Activated CD8-positive, alpha-beta memory T cell treated with anti-CD3 and anti-CD28 coated beads, Interleukin-2, amount 50 U/mL, for 4 hours (primary cell): Measurements from ENCODE around the gene DUSP7.

Experiments
- DNase-seq: peaks from one replicate; pipeline ENCODE4 v3.0.0-alpha.2; 2020

The DUSP7 gene

DNA sequence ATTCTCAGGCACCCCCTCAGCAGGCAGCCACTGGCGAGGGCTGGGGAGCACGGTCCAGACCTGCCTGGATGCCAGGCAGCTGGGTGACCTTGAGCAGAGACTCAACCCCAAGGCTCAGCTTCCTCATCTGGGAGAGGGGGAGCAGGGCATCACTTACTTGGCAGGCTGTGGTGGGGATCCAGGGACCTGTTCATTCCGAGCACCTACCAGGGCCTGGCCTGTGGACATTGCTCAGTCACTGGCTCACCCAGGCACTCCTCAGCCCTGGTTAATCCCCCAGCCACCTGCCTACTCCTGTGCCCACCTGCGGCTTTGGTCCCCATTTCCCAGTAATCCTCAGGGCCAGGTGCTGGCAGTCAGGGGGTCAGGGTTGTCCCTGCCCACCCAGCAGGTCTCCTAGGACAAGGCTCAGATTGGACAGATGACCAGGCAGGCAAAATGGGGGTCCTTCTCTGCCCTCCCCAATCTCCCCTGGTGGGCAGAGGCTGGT, 51.4 kb downstream of the DUSP7 start:
- DNase-seq, result no peak

DNA sequence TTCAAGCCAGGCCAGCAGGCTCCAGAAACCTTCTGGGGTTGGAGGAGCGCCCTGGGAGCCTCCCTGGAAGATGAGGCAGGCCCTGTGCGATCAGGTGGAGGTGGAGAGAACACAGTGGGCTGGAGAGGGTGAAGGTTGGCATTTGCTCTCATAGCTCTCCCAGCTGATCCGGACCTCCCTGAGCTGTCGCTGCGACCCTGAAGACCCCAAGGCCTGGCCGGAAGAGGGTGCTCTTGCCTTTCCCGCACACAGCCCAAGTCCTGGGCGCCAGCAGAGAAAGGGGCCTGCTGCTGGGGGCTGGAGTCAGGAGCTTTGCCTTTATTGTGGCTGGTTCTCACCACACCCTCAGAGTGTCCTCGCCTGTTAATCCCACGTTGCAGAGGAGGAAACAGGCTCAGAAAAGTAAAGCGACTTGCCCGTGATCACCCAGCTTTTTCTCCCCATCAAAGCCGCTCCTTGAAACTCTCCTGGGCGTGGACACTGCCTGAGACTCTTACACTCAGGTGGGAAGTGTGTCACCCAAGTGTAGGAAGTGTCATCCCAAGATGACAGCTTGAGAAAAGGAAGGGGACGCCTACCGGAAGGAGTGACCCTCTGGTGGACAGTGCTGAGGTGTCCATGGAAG, 52.1 kb downstream of the DUSP7 start:
- DNase-seq, result no peak

DNA sequence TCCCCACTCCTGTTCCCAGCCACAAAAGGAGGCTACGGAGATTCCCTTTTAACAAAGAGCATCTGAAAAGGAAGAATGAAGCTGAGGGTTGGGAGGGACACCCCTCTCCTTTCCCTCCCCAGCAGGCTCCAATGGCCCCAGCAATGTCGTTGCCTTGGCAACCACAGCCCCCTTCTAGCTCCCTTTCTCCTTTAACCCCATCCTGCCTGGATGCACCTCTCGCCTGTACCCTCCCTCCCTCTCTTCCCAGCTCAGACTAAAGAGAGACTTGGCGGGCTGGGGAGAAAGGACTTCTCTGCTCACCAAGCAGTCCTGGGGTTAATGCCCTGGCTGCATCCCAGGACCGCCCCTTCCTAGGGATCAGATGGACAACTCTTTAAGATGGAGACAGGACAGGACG, 53.6 kb downstream of the DUSP7 start:
- DNase-seq, result no peak

DNA sequence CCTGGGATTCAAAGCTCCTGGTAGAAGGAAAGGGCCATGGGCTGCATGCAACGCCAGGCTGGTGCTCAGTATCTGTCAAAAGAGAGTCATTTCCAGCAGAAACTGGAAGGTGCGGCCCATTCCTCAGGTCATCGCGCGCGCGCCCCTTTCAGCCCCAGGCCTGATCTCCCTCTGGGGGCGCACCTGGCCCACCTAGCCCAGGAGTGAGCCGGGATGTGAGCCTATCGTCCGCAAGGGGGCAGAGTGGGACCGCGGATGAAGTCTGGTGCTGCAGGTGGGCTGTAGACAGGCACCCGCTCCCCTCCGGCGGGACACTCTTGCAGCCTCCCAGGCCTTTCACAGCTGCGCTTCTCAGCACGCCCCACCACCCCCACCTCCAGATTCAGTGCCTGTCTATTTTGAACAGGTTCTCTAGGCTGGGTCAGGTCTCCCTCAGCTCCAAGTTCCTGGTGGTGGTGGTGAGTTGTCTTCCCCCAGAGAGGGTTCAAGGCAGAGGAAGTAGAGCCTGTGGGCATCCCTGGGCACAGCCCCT, 54.9 kb downstream of the DUSP7 start:
- peak; percentile 89 for DNase-seq

DNA sequence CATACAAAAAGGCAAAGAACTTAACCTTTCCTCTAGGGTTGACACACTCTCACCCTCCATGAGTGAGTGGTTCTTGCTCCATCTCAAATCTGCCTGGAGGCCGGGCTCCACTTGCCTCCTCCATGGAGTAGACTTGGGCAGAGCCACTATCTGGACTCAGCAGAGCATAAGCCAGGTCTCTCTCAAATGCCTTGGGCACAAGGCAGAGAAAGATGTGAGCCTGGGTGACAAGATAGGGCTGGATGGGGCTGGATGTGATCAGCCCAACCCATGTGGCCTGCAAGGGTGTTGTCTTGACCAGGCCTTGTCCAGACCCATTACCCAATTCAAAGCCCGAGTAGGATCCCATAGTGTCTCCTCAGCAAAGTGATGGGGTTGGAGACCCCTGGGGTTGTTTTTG, 56.5 kb downstream of the DUSP7 start:
- DNase-seq, result no peak
